Measurements from ENCODE around the gene HMGCS1.
"Not testable (repeated sequence)": the region's sequence is repeated elsewhere in the genome, so short reads cannot be mapped to it uniquely, and the experiment has no call there.

The HMGCS1 gene

GRCh38 chr5:43268188-43268820 lies 44.9 kb downstream of the HMGCS1 start:
- DNase-seq (ENCODE audit: insufficient read length, low spot score) (no peak), FAIRE-seq (no peak)
- no peak for TF ChIP-seq CTCF (IDR thresholded peaks at IDR 0.05; ENCODE audit: insufficient read depth, missing control alignments)

GRCh38 chr5:43262269-43262668 lies 50.9 kb downstream of the HMGCS1 start:
- FAIRE-seq; DNase-seq (ENCODE audit: insufficient read length, low spot score): not testable (repeated sequence)

GRCh38 chr5:43258116-43258515 lies 55.1 kb downstream of the HMGCS1 start:
- FAIRE-seq (no peak), DNase-seq (ENCODE audit: insufficient read length, low spot score) (no peak)
- TF ChIP-seq CTCF (IDR thresholded peaks at IDR 0.05; ENCODE audit: insufficient read depth, missing control alignments) = no peak

GRCh38 chr5:43256261-43256966 lies 56.8 kb downstream of the HMGCS1 start:
- FAIRE-seq (no peak), DNase-seq (ENCODE audit: insufficient read length, low spot score) (no peak)
- TF ChIP-seq CTCF (IDR thresholded peaks at IDR 0.05; ENCODE audit: insufficient read depth, missing control alignments) = no peak

- no peak for TF ChIP-seq CTCF (IDR thresholded peaks at IDR 0.05; ENCODE audit: insufficient read depth, missing control alignments)
- no peak for FAIRE-seq
- DNase-seq (ENCODE audit: insufficient read length, low spot score) = no peak
These were observed 57.5 kb downstream of the HMGCS1 start for GRCh38 chr5:43255704-43256103.

GRCh38 chr5:43251754-43252153 lies 61.5 kb downstream of the HMGCS1 start:
- DNase-seq (ENCODE audit: insufficient read length, low spot score) (no peak), FAIRE-seq (no peak)
- no peak for TF ChIP-seq CTCF (IDR thresholded peaks at IDR 0.05; ENCODE audit: insufficient read depth, missing control alignments)

GRCh38 chr5:43245724-43246385 lies 67.4 kb downstream of the HMGCS1 start:
- DNase-seq (ENCODE audit: insufficient read length, low spot score) (no peak), FAIRE-seq (no peak)
- TF ChIP-seq CTCF (IDR thresholded peaks at IDR 0.05; ENCODE audit: insufficient read depth, missing control alignments) = no peak
